KG1 (cell line): ENCODE data around the gene KCNA10.

Source experiments
- DNase-seq: peaks from one replicate; lab custom pipeline; 2025; lab: John Stamatoyannopoulos, UW

Gene KCNA10

DNA sequence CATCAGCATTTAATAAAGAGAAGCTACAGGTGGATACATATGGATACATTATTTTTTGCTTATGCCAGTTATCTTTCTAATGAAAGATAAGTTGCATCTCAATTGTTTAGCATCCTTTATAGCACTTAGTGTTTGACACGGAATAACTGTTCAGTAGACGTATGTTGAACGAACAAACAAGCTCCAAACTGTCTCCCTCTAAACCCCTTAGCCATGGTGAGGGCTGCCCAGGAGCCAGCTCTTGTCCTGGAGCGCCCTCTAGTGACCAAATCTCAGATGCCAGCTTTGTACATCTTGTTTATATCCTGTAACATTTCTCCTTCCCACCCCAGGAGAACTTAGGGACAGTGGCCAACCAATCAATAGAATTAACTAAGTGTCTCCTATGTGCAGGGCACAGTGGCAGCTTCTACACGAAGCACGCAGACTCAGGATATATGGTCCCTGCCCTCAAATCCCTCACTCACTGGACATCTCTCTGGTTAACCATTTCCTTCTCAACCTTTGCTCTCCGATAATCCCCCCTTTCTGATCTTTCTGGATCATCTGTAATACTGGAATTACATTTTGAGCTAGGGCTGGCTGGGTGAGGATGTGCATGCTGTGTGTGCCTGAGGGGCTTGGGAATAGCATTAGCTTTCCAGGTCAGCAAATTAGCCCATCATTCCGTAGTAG is 22.9 kb downstream of the KCNA10 start:
- DNase-seq = peak; percentile 68

DNA sequence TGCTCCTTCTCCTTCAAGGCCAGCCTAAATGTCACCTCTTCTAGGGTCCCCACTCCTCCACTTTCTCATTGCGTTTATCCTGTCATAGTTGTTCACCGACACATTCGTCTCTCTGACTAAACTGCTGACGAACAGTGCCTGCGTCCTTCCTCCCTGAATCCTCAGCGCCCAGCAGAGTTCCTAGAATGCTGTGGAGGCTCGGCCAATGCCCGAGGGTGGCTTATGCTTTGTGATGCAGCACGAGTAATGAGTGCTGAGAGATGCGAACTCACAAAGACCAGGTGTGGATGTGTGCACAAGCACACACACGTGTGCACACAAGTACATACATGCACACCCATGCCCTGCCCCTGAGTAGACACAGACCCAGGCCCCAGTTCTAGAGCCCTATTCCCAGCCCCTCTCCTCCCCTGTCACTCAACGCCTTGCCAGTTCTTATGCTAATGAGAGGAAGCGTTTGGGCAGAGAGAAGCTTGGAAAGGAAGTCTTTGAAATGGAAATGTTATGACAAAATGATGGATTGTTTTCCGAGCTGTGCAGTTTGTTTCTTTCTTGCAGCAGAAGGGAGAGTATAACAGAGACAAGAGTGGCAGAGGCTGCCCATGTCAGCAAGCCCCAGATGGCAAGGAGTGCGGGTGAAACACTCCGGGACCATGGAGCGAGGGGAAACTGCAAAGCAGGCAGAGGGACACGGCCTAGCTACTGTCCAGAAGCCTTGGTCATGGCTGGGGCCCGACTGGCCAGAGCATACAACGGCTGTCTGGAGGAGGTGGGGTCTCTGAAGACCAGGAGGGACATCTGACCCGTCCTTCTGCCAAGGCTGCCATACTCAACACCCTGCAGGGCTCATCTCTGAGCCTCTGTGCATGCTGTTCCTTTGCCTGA is 24.2 kb downstream of the KCNA10 start:
- no peak for DNase-seq

DNA sequence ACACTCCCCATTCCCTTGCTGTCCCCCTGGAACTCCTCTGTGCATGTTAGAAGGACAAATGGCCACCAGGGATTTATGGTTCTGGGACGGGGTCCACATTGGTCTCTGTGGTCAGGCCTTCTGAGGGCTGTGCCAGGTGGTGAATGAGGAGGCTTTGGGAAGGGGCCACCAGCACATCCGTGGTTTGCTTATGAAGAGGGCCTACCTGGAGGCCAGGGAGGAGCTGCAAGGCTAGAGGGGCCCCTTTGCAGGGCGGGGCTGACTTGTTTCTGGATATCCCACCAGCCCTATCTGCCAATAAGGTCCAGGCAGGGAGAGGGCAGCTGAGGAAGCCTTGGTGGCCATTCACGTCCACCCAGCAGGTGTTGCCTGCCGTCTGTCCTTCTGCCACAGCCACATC is 24.9 kb downstream of the KCNA10 start:
- no peak for DNase-seq

DNA sequence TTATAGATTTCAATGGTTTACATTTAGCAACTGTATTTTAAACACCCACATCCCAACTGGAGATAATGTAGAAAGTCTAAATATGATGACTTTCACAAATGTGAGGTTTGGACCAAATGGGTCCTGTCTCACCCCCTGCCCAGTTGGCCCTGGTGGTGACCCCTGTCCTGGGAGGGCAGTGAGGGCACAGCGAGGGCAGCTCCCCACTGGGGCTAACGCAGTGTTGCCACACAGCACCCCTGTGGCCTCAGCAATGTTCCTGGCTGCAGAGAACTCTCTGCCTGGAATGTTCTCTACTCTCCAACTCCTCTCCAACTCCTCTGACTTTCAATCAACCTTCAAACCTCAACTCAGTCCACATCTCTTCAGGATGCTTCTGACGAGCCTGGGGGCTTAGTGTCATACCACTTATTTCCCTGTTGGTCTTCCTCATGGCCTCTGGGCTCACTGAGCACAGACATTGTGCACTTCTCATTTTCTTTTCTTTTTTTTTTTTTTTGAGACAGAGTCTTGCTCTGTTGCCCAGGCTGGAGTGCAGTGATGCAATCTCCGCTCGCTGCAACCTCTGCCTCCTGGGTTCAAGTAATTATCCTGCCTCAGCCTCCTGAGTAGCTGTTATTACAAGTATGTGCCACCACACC is 25.8 kb downstream of the KCNA10 start:
- no peak for DNase-seq

DNA sequence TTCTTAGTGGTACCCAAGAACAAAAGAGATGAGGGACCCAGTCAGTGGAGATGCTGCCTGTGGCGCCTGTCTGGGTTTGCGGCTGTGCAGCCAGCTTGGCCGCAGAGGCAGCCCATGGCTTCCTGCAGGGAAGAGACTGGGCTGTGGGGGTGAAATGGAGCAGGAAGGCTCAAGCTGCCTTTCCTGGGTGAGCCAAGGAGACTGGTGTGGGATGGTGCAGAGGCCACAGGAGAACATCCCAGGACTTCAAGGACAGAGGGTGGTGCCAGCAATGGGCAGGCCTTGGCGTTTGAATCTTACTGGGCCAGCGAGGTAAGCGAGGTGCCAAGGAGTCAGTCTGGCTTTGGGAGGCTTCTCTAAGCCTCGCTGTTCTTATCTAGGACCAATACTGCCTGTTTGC is 26.4 kb downstream of the KCNA10 start:
- DNase-seq = no peak

DNA sequence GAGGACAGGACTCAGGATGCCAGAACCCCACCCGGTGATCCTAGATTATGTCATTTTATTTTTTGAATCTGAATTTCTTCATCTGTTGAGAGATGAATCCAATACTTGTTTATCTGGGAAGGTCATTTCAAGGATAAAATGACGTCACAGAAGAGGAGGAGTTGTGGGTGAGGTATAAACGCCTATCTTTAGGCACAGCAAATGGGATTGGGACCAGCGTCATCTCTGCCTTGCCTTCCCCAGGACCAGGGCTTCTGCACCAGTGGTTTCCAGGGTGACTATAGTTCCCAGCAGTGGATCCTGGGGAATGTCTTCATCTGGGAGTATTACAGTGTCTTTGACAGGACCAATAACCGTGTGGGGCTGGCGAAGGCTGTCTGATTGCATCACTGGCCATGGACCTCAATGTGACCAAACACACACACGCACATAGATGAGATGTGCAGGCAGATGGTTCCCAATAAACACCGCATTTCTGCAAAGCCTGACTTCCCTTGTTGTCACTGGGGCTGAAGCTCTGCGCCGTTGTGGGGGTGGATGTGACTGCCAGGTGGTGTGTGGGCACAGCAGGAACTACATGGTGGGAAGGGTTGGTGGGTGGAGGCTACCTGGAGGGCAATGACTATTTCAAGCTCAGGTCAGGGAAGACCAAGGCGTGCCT is 28.1 kb downstream of the KCNA10 start:
- no peak for DNase-seq

DNA sequence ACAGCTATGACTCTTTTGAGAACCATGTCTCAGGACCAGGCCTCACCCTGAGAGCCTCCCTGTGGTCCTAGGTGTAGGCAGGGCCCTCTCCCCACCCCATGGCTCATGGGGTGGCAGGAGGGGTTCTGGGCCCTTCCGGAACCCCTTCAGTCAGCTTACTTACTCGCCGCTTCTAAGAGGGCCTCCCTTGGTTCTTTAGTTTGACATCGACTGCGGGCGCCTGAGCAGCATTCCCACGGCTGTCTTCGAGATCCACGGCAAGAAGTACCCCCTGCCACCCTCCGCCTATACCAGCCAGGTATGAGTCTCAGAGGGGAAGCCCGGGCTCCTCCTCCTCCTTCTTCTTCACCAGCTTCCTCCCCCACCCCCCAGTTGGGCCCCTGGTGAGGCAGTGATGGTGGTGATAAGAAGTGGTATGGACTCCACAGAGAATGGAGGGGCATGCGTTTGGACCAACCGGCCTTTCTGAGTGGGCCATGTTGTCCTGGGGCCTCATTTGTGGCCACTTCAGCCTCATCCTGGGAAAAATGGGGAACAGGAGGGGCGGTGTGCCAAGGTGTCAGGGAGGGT is 28.9 kb downstream of the KCNA10 start:
- no peak for DNase-seq

DNA sequence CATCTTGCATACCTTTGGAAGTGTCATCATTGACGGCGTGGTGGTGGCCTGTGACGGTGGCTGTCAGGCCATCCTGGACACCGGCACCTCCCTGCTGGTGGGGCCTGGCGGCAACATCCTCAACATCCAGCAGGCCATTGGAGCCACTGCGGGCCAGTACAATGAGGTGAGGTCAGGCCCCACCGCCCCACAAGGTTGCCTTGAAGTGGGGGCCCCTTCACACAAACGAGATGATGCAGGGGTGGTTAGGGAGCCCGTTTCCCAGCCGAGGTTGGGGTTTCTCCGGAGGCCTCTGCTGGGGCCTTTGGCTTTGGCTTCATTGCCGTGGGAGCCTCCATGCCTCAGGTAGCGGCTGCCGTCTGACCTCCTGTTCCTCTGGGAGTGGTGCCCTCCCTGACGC is 29.6 kb downstream of the KCNA10 start:
- DNase-seq = no peak

DNA sequence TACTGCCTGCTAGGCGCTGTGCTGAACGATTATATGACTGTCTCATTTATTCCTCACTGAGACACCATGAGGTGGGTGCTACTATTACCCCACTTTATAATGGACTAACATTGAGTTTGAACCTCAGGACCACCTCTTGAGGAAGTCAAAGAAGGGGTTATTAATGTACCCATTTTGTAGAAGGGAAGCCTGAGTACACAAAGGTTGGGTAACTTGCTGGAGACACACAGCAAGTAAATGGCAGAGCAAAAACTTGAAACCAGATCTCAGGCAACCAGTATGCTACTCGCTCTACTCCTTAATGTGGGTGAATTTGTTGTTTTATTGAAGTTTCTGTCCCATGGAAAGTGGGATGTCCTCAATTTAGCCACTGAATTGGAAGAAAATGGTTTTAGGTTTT is 30.1 kb downstream of the KCNA10 start:
- DNase-seq = no peak

DNA sequence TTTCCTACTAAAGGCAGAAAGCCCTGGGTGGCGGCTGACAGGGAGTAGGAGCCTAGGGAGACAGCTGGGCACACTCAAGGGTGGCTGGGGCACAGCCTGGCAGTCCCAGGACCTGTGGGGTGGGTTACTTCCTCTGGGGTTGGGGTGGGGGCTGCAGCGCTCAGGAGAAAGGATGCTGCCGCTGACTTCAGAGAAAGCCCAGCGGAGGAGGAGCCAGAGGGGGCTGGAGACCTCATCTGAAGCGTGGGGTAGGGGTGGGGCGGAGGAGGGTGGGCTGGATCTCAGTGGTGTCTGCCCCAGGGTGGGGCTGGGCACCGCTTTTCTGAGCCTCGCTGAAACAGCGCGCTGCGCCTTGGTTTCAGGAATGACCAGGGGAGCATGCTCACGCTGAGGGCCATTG is 30.8 kb downstream of the KCNA10 start:
- no peak for DNase-seq

DNA sequence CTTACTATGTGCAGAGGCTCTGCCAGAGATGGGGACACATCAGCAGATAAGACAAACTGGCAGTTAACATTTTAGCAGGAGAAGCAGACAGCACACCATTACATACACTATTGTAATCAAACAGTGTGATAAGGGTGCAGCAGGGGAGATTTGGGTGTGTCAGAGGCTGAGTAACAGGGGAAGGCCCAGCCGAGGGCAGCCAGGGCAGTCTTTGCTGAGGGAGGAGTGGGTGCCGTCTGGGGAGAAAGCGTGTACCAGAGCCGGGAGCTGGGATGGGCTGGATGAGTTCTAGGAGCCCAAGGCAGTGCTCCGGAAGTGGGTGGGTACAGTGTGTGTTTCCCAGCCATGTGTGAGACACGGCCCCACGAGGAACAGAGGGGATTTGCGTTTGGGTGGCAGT is 31.2 kb downstream of the KCNA10 start:
- no peak for DNase-seq

DNA sequence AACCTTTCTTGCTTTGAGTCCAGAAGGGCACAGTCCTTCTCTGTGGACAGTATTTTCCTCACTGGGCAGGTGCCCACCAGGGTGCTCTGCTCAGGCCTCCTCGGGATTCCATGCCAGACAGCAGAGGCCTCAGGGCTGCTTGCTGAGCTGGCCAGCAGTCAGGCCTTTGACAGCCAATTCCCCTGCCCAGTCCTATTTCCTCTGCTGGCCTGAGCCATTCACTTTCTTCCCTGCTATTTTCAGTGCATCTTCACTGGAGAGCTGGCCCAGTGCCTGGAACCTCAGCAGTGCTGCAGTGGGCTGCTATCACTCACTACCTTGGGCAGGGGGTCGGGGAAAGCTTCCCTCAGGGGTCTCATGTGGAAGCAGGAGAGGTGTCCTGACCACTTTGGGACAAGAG is 33.2 kb downstream of the KCNA10 start:
- no peak for DNase-seq

DNA sequence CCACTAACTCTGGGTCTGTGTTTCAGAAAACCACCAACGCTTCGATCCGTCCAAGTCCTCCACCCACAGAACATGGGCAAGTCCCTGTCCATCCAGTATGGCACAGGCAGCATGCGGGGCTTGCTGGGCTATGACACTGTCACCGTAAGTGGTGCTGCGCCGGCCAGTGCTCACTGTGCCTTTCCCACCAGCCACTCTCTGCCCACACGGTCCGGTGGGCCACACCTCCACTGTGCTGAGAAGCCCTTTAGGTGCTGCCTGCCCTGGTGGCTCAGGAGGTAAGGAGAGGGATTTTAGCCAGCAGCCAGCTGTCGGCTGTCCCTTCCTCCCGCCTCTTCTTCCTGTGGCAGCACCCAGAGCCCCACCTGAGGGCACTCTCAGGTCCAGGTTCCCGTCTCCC is 34.2 kb downstream of the KCNA10 start:
- no peak for DNase-seq

DNA sequence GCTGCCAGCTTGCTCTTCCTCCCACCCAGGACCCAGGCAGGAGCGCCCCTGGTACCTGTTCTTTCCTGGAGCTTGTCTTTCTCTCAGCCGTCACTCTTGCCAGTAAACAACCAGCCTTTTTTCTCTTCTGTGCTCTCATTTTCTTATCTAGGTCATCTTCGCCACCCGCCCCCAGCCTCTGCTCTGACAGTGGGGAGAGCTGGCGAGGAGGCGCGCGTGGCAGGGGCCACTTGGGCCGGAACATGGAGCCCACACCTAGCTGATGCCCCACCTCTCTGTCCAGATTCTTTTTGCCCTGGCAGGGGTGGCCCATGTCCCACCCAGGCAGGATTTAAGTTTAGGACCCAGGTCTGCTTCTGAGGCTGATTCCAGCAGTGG is 35.7 kb downstream of the KCNA10 start:
- no peak for DNase-seq

DNA sequence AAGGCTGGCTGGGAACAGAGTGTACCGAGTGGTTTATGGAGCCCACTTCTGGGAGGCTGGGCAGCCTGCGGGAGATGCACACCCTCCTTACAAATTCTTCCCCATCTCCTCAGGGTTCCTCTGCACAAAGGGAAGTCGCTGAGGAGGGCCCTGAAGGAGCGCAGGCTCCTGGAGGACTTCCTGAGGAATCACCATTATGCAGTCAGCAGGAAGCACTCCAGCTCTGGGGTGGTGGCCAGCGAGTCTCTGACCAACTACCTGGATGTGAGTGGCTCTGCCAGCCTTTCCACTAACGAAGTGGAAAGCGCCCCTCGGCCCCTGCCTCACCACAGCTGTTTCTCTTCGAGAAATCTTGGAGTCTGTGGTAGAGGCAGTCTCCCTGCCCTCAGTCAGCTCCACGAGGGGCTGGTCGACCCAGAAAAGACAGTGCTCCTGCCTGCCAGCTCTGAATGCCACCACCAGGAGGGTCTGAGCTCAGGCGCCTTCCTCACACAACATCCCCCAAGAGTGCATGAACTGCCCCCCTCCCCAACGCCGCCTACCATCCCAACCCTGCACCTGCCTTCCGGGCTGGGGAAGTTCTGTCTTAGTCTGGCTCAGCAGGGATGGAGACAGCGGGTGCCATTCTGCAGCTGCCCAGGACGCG is 36.2 kb downstream of the KCNA10 start:
- no peak for DNase-seq

DNA sequence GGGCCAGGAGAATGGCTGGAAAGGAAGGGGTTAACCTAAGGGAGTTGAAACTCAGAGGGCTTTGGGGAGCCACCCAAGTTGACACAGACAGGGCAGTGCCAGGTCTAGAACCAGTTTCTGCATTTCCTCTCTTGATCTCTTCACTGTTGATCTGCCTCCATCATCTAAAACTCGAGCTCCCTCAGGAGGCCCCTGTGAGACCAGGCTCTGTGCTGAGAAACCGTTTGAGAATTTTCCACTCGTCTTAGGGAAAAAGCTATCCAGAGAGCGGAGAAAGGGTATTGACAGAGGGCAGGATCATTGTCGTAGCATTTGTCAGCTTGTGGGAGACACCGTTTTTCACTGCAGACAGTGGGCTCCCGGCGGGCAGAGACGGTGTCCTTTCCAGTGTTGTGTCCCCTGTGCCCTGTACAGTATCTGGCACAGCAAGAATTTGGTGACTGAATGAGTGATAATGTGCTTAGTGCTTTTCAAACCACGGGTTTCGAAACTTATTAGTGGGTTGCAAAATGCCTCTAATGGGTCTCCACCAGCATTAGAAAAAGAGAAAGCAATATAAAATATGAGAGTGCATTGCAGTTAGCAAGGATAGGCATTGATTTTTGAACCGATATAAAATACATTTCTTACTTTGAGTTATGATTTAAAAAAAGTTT is 36.9 kb downstream of the KCNA10 start:
- no peak for DNase-seq

DNA sequence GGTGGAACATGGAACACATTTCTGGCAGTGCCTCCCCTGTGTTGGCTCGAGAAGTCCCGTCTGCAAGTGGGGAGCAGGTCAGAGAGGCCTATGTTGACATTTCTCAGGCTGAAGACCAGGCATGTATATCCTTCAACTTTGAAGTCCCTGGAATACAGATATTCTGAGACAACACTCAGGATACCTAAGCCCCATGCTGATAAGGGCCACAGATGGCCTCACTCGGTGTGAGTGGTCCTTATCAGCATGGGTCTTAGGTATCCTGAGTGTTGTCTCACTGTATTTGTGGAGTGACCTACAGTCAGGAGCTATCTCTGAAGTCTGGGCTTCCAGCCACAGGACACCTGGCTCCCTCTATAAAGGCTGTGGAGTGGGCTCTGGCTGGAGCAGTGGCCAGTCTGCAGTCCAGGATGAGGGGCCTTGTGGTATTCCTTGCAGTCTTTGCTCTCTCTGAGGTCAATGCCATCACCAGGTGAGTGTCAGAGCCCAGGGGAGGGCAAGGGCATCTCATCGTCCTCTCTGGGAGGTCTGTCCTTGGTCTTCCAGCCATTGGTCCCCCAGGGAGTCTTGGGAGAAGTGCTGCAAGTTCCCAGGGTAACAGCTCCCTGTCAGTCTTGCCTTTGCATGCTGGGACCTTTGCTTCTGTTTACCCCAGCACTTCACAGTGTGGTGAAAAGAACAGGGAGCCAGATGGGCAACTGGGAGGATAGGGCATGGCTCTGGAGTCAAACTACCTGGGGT is 38.4 kb downstream of the KCNA10 start:
- DNase-seq = no peak

DNA sequence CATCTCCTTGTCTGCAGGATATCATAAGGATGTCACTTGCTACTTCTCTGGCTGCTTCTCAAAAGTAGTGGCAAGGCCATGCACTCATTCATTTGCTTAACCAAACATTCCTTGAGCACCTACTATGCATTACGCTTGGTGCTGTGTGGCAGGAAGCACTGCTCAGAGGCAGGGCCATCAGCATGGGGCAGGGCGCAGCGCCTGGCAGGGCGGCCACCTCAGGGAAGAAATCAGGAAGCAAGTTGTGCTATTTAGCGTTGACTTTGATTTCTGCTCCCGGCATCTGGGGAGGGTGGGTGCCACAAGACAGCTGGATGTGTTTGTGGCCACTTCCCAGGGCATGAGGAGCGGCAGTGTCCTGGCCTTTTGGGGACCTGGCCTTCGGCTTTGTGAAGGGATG is 40.1 kb downstream of the KCNA10 start:
- DNase-seq = no peak

DNA sequence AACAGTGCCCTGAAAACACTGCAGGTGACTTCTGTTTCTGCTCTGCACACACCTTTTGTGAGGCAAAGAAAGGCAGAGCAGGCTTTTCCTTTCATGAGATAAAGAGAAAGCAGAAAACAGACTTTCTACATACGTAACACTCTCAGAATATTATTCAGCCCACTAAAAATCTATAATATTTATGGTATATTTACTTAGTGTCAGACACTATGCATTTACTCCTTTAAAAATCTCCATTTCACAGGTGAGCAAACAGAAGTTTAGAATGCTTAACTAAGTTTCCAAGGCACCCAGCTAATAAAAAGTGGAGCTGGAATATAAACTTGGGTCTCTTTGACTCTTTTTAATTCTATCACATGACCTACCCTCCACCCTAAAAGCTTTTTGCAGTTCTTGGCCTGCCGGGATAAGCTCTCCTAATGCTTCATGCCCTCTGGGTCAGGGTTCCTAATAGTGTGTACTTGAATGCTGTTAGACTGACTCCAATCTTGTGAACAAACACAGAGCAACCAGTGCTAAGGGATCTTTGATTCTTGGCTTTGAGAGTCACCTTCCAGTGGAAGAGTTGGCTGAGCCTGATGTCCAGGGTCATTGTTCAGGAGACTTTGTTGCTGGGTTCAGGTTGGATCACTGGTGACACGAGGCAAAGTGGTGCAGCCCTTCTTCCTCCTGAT is 40.9 kb downstream of the KCNA10 start:
- no peak for DNase-seq

DNA sequence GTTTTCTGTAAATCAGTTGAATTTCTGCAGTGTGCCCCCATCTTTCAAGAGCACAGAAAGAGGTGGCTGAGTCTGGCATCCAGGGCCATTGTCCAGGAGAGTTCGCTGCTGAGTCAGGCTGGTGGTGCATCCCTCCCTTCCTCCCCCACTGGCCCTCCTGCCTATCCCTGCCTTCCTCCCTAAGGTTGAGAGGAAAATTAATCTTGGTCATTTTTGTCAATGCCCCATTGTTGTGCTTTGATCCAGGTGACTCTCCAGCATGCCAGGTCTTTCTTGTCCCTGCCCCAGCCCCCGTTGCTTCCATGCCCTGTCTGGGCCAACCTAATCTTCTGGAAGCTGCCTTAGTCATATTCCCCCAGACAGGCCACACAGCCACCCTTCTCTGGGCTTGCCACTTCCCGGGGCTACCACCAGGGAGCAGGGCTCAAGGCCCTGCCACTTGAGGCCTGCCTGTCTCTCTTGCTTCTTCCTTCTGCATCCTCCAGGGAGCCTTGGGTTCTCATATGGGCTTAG is 41.5 kb downstream of the KCNA10 start:
- DNase-seq = no peak
